RWPE1 (cell line): Measurements from ENCODE around the gene PGLYRP4.

Experiments used
- CTCF ChIA-PET: fragments of 350-600 bp; sonication (Branson Sonifier 250); formaldehyde crosslinking; extraction: SDS; loops from one replicate; lab custom pipeline; 2021; lab: Yijun Ruan, JAX
- POLR2A ChIA-PET: fragments of 400-600 bp; formaldehyde crosslinking; extraction: SDS; loops from one replicate; lab custom pipeline; 2020; ENCODE audit warnings: antibody characterized with exemption; ENCODE audit not compliant: low non-redundant PET; lab: Yijun Ruan, JAX
- DNase-seq: peaks from one replicate; pipeline ENCODE4 v3.0.0; 2012; ENCODE audit warnings: low spot score
- H3K27ac ChIP-seq: fragments of 450-650 bp; 2 replicates; pipeline ENCODE4 v1.5.1; 2017
- TF ChIP-seq, protein P1 (sequence below): fragments of 450-650 bp; conservative IDR thresholded peaks from 2 replicates; pipeline ENCODE4 v1.5.1; 2017; ENCODE audit warnings: low read depth, mild to moderate bottlenecking

PGLYRP4 gene

GRCh38 chr1:153343811-153344717, 4.6 kb downstream of the PGLYRP4 start:
- CTCF ChIA-PET: interaction anchor here (0.6 to 1.8 kb wide), 2 partner anchors 10 to 570 kb away, joined by 3 to 6 read pairs; no protein-coding TSS in a partner anchor
- H3K27ac ChIP-seq: no peak overlapping the region
- POLR2A ChIA-PET: interaction anchor here (0.6 kb wide), 1 partner anchor 8 kb away, joined by 6 read pairs; no protein-coding TSS in a partner anchor
- DNase-seq: no peak
- TF ChIP-seq, protein P1, sequence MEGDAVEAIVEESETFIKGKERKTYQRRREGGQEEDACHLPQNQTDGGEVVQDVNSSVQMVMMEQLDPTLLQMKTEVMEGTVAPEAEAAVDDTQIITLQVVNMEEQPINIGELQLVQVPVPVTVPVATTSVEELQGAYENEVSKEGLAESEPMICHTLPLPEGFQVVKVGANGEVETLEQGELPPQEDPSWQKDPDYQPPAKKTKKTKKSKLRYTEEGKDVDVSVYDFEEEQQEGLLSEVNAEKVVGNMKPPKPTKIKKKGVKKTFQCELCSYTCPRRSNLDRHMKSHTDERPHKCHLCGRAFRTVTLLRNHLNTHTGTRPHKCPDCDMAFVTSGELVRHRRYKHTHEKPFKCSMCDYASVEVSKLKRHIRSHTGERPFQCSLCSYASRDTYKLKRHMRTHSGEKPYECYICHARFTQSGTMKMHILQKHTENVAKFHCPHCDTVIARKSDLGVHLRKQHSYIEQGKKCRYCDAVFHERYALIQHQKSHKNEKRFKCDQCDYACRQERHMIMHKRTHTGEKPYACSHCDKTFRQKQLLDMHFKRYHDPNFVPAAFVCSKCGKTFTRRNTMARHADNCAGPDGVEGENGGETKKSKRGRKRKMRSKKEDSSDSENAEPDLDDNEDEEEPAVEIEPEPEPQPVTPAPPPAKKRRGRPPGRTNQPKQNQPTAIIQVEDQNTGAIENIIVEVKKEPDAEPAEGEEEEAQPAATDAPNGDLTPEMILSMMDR: no peak

- H3K27ac ChIP-seq: no peak overlapping the region
- TF ChIP-seq, protein P1: no peak
- no peak for DNase-seq
- CTCF ChIA-PET: interaction anchor here (0.6 to 1.8 kb wide), 3 partner anchors 11 to 571 kb away, joined by 3 to 6 read pairs (median 3); no protein-coding TSS in a partner anchor
- POLR2A ChIA-PET: interaction anchor here (0.6 kb wide), 1 partner anchor 9 kb away, joined by 6 read pairs; no protein-coding TSS in a partner anchor
These were observed 5.5 kb downstream of the PGLYRP4 start for GRCh38 chr1:153343040-153343681.

DNA sequence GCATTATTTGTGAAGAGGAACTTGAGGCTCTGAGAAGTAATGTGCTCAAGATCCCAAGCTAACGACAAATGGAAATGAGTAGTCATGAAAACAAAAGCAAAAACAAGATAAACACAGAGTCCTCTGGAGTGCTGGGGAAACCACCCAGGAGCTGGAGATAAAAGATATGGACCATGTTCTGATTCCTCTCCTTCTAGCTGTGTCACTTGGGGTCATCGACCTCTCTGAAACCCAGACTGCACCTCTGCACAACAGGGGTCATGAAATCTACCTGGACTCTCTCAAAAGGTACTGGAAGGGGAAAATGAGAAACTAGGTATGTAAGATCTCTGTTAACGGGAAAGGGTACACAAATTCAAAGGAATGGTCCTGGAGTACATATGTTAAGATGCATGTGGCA, 6.5 kb downstream of the PGLYRP4 start:
- H3K27ac ChIP-seq: no peak overlapping the region
- DNase-seq: no peak
- TF ChIP-seq, protein P1: no peak
- ChIA-PET POLR2A (no interaction called here), CTCF (interaction anchor here (0.5 to 1.8 kb wide), 3 partner anchors 12 to 159 kb away, joined by 3 to 6 read pairs (median 3); no protein-coding TSS in a partner anchor)

DNA sequence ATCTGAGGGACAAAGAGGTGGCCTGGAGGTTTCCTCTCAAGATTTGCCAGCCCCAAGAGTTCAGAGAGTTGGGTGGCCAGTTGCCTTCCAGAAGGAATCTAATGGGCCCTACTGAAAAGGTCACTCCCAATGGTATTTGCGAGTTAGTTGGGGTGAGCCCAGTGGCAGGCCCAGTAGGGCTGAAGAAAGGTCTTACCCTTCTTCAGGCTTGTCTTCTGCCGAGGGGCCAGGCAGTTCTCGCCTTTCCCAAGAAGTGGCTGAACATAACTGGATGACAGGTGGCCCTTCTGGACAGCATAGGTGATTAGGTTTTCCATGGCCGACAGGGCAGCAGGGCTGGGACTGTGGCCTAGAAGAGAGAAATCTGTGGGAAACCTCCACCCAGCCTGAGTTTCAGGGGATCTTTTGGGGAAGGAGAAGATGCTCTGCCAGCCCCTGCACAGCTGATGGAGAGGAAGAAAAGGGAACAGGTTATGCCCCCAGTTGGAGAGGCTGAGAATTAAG, 7.2 kb downstream of the PGLYRP4 start:
- H3K27ac ChIP-seq: no peak overlapping the region
- POLR2A ChIA-PET: no interaction called here
- TF ChIP-seq, protein P1: no peak

GRCh38 chr1:153340356-153340755, 8.3 kb downstream of the PGLYRP4 start:
- ChIA-PET POLR2A (no interaction called here), CTCF (no interaction called here)
- no peak overlapping the region for H3K27ac ChIP-seq

More for the DNA sequence above, 7.2 kb downstream of the PGLYRP4 start:
- CTCF ChIA-PET: no interaction called here
- DNase-seq: no peak

More at GRCh38 chr1:153340356-153340755, 8.3 kb downstream of the PGLYRP4 start:
- no peak for DNase-seq
- TF ChIP-seq, protein P1: no peak
